DND-41 (cell line): ENCODE results near the gene NEK7.

Experiments
- EZH2 ChIP-seq: IDR thresholded peaks from 3 replicates; pipeline ENCODE4 v1.6.1; 2012; ENCODE audit warnings: borderline replicate concordance, low read depth, mild to moderate bottlenecking, moderate library complexity, low read length, inconsistent platforms; ENCODE audit not compliant: severe bottlenecking
- TF ChIP-seq, protein P1 (sequence below): IDR thresholded peaks from 2 replicates; pipeline ENCODE4 v1.5.1; 2012; ENCODE audit warnings: borderline replicate concordance, low read length, moderate library complexity, mild to moderate bottlenecking; ENCODE audit not compliant: poor library complexity, severe bottlenecking; ENCODE audit errors: extremely low read depth

DNA sequence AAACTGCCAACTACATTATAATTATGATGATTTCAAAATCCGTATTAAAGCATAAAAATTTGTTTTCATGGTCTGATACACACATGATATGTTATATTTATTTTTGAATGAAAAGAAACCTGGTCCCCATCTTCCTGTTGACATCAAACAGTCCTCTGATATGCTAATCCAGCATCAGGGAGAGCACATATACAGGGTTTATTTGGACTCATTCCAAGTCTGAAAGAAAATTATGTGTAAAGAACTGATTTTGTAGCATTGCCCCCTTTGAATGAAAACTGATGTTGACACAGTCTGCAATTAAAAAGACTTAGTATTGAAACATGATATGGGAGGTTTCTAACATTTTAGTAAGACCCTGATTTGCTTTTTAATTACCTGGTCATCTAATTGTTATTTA is 119.4 kb downstream of the NEK7 start:
- TF ChIP-seq, protein P1, sequence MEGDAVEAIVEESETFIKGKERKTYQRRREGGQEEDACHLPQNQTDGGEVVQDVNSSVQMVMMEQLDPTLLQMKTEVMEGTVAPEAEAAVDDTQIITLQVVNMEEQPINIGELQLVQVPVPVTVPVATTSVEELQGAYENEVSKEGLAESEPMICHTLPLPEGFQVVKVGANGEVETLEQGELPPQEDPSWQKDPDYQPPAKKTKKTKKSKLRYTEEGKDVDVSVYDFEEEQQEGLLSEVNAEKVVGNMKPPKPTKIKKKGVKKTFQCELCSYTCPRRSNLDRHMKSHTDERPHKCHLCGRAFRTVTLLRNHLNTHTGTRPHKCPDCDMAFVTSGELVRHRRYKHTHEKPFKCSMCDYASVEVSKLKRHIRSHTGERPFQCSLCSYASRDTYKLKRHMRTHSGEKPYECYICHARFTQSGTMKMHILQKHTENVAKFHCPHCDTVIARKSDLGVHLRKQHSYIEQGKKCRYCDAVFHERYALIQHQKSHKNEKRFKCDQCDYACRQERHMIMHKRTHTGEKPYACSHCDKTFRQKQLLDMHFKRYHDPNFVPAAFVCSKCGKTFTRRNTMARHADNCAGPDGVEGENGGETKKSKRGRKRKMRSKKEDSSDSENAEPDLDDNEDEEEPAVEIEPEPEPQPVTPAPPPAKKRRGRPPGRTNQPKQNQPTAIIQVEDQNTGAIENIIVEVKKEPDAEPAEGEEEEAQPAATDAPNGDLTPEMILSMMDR: no peak
- no peak for TF ChIP-seq EZH2
